Measurements from ENCODE around the gene CPLANE2.
"Not testable (repeated sequence)": the region's sequence is repeated elsewhere in the genome, so short reads cannot be mapped to it uniquely, and the experiment has no call there.

CPLANE2 gene

GRCh38 chr1:16219968-16220500, 16.9 kb downstream of the CPLANE2 start:
- no peak for DNase-seq (ENCODE audit: extremely low read depth, low read depth)
- H3K4me3 ChIP-seq (replicated peaks; ENCODE audit: low read depth, low read length) = no peak overlapping the region

GRCh38 chr1:16218674-16219071, 18.3 kb downstream of the CPLANE2 start:
- DNase-seq (ENCODE audit: extremely low read depth, low read depth) = no peak
- TF ChIP-seq CTCF (IDR thresholded peaks at IDR 0.05; ENCODE audit: low read depth, low read length, missing control alignments) = no peak

More at GRCh38 chr1:16219968-16220500, 16.9 kb downstream of the CPLANE2 start:
- TF ChIP-seq CTCF (IDR thresholded peaks at IDR 0.05; ENCODE audit: low read depth, low read length, missing control alignments) = no peak

GRCh38 chr1:16218014-16218673, 18.8 kb downstream of the CPLANE2 start:
- DNase-seq (ENCODE audit: extremely low read depth, low read depth) = no peak
- no peak overlapping the region for H3K4me3 ChIP-seq (replicated peaks; ENCODE audit: low read depth, low read length)
- no peak for TF ChIP-seq CTCF (IDR thresholded peaks at IDR 0.05; ENCODE audit: low read depth, low read length, missing control alignments)

More at GRCh38 chr1:16218674-16219071, 18.3 kb downstream of the CPLANE2 start:
- H3K4me3 ChIP-seq (replicated peaks; ENCODE audit: low read depth, low read length) = no peak overlapping the region

- DNase-seq (ENCODE audit: extremely low read depth, low read depth) = peak; percentile 87
- H3K4me3 ChIP-seq (replicated peaks; ENCODE audit: low read depth, low read length) = peak overlapping the region; percentile 33
- no peak for TF ChIP-seq CTCF (IDR thresholded peaks at IDR 0.05; ENCODE audit: low read depth, low read length, missing control alignments)
Measured at GRCh38 chr1:16217061-16217785, 19.8 kb downstream of the CPLANE2 start.

- no peak for DNase-seq (ENCODE audit: extremely low read depth, low read depth)
- TF ChIP-seq CTCF (IDR thresholded peaks at IDR 0.05; ENCODE audit: low read depth, low read length, missing control alignments) = no peak
- H3K4me3 ChIP-seq (replicated peaks; ENCODE audit: low read depth, low read length) = peak overlapping the region; percentile 33
Measured at GRCh38 chr1:16215882-16216753, 20.9 kb downstream of the CPLANE2 start.

- DNase-seq (ENCODE audit: extremely low read depth, low read depth); H3K4me3 ChIP-seq (replicated peaks; ENCODE audit: low read depth, low read length): not testable (repeated sequence)
Measured at GRCh38 chr1:16215240-16215639, 21.7 kb downstream of the CPLANE2 start.

GRCh38 chr1:16213544-16213943, 23.4 kb downstream of the CPLANE2 start:
- H3K4me3 ChIP-seq (replicated peaks; ENCODE audit: low read depth, low read length) = not testable (repeated sequence)

More at GRCh38 chr1:16213544-16213943, 23.4 kb downstream of the CPLANE2 start:
- DNase-seq (ENCODE audit: extremely low read depth, low read depth) = not testable (repeated sequence)

Measured in HFF-Myc (cell line).